GM12801 (cell line): ENCODE data around the gene STX18.

ENCODE experiments used
- CTCF ChIP-seq: IDR thresholded peaks from one replicate; pipeline ENCODE4 v1.5.1; 2011; ENCODE audit warnings: control low read depth; ENCODE audit not compliant: insufficient read length; ENCODE audit errors: extremely low read depth

Gene STX18

DNA sequence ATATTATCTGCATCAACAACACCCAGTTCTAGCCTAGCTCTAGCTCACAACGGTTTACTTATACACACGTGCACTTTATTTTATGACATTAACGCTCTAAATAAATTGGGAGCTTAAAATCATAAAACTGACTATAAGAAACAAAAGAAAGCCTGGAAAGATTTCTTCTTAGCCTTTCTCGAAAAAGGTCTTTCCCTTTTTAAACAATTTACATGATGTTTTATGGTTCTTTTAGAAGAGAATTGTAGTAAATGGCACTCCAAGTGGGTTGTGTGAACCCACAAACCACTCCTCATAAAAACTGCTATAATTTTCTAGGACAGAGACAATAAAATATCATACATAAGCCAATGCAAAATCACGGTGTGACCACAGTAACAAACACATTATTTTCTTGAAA lies 23.1 kb downstream of the STX18 start:
- TF ChIP-seq CTCF, result no peak

GRCh38 chr4:4514786-4515185 lies 27.1 kb downstream of the STX18 start:
- TF ChIP-seq CTCF, result no peak

DNA sequence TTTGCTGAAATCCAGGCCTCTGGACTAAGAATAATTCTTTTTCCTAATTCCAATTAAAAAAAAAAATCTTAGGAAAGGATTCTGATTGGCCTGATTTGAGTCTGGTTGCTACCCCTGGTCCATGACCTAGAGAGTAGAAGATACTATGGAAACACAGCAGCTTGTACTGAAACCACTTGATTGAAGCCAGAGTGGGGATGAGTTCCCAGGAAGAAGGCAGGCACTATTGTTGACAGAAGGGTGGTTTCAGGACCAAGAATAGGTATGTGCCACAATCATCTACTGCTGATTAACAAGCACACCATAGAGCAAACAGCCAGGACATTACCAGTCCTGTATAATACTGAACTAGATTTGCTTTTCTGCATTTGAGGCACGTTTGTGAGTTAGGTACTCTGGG lies 29.6 kb downstream of the STX18 start:
- no peak for TF ChIP-seq CTCF

- TF ChIP-seq CTCF, result no peak
Measured at GRCh38 chr4:4509521-4509920, 32.3 kb downstream of the STX18 start.

- no peak for TF ChIP-seq CTCF
Measured at GRCh38 chr4:4507923-4508322, 33.9 kb downstream of the STX18 start.

- TF ChIP-seq CTCF, result no peak
Measured at GRCh38 chr4:4507403-4507802, 34.4 kb downstream of the STX18 start.

GRCh38 chr4:4506961-4507360 lies 34.9 kb downstream of the STX18 start:
- no peak for TF ChIP-seq CTCF

- TF ChIP-seq CTCF, result no peak
Measured at GRCh38 chr4:4504783-4505182, 37.1 kb downstream of the STX18 start.
